ENCODE measurements around the gene SUCO. TPM values are rescaled to one million over a fixed set of nuclear protein-coding genes. Genes with fewer than 3 reads are reported as not detected.
A peak's percentile ranks its signal among the peaks of the same experiment; 100 is the strongest.

Gene SUCO
- total and polyA plus RNA-seq, 2 experiments from 2014 or later = 12.4 to 24.3 TPM

DNA sequence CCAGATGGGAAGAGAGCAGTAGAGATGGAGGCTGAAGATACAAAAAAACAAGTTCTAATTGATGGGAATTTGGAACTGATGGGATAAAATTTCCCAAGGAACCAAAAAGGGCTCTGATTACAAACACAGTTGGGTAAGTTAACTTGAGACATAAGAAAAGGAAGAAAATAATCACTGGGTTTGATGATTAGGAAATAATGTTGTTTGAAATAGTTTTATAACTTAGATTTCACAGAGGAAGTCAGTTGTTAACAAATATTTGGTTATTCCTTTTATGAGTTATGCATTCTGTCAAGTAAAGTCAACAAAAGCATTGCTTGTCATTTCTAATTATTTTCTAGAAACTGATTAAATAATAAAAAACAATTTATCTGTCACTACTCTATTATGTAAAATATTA, 20.4 kb upstream of the SUCO start:
- peaks cover 13% of the 10 kb centered on the region; the same call in 1 of the 2 replicates for H3F3A ChIP-seq (ENCODE audit: insufficient read depth)
- H3K27me3 ChIP-seq (replicated peaks; ENCODE audit: insufficient read depth) = no peaks in the 10 kb centered on the region
- no peak overlapping the region for H3K9ac ChIP-seq
- no peak overlapping the region for H2AFZ ChIP-seq
- in situ Hi-C loops (cut with MboI) = no loop called here
- no peaks in the 10 kb centered on the region for H3K9me2 ChIP-seq (ENCODE audit: insufficient read depth)
- H3K36me3 ChIP-seq (ENCODE audit: low read depth) = no peaks in the 10 kb centered on the region
- H3K9me3 ChIP-seq (ENCODE audit: low read depth) = no peaks in the 10 kb centered on the region
- H3K79me2 ChIP-seq (ENCODE audit: insufficient read depth) = no peaks in the 10 kb centered on the region
- DNase-seq = no peak
- H3K4me1 ChIP-seq (ENCODE audit: insufficient read depth) = peaks cover 12% of the 10 kb centered on the region
- no peak overlapping the region for H3K4me3 ChIP-seq
- H4K20me1 ChIP-seq (ENCODE audit: insufficient read depth) = no peaks in the 10 kb centered on the region
- no peak overlapping the region for H3K4me2 ChIP-seq (ENCODE audit: unreplicated experiment)
- TF ChIP-seq EZH2 (IDR thresholded peaks at IDR 0.05; ENCODE audit: insufficient read depth, poor library complexity, severe bottlenecking) (no peak), EZH2phosphoT487 (IDR thresholded peaks at IDR 0.05; ENCODE audit: insufficient read depth, low read depth) (no peak)
- H3K27ac ChIP-seq = no peak overlapping the region

DNA sequence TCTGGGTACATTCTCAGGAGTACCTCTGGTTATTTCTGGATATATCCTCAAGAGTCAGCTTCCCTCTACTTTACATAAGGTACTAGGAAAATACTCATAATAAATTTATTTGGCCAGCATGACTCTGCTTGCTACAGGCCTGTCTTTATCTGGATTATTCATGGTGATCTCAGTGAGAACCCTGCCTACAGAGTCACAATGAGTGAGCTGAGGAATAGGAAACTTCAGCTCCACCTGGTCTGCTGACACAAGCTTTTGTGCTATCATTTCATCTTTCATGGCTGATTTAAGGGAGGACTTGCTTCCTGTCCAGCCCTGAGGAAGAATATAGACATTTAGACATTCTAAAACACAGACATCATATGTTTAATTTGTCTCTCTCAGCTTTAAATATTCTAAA, 19.5 kb upstream of the SUCO start:
- peak; percentile 80 for DNase-seq
- H3K27ac ChIP-seq = peak overlapping the region; percentile 49
- no peak overlapping the region for H3K4me3 ChIP-seq
- no peaks in the 10 kb centered on the region for H3K36me3 ChIP-seq (ENCODE audit: low read depth)
- 0 out of 2 replicates have a peak overlapping the region, but pooled peaks have one; percentile 3 for H3K9ac ChIP-seq
- peak overlapping the region; percentile 31 for H3K4me2 ChIP-seq (ENCODE audit: unreplicated experiment)
- H3K9me3 ChIP-seq (ENCODE audit: low read depth) = no peaks in the 10 kb centered on the region
- TF ChIP-seq EZH2phosphoT487 (IDR thresholded peaks at IDR 0.05; ENCODE audit: insufficient read depth, low read depth) (no peak), EZH2 (IDR thresholded peaks at IDR 0.05; ENCODE audit: insufficient read depth, poor library complexity, severe bottlenecking) (no peak)
- peak overlapping the region; percentile 72 for H2AFZ ChIP-seq
- in situ Hi-C loops (cut with MboI) = no loop called here
- no peaks in the 10 kb centered on the region for H4K20me1 ChIP-seq (ENCODE audit: insufficient read depth)
- peaks cover 13% of the 10 kb centered on the region; the same call in 1 of the 2 replicates for H3F3A ChIP-seq (ENCODE audit: insufficient read depth)
- peaks cover 12% of the 10 kb centered on the region for H3K4me1 ChIP-seq (ENCODE audit: insufficient read depth)
- H3K27me3 ChIP-seq (replicated peaks; ENCODE audit: insufficient read depth) = no peaks in the 10 kb centered on the region
- no peaks in the 10 kb centered on the region for H3K9me2 ChIP-seq (ENCODE audit: insufficient read depth)
- H3K79me2 ChIP-seq (ENCODE audit: insufficient read depth) = no peaks in the 10 kb centered on the region

DNA sequence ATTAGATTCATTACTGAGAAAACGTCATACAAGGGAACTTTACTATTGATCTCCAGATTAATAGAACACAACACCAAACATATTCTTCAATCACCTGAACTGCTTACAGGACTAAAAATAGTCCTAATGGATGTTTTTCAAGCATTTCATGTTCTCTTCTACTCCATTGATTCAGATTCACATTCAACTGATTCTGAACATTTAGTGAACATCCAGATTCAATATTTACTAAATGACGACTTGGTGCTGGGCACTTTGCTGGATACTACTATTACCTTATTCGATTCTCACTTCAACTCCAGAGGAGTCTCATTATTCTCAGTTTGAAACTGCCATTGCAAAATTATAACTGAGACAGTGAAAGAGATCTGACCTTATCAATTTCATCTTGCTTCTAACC, 18.8 kb upstream of the SUCO start:
- no peak for DNase-seq
- peak overlapping the region; percentile 72; the same call in 1 of the 2 replicates for H2AFZ ChIP-seq
- H3K9me3 ChIP-seq (ENCODE audit: low read depth) = no peaks in the 10 kb centered on the region
- no peak overlapping the region for H3K4me3 ChIP-seq
- H3K27me3 ChIP-seq (replicated peaks; ENCODE audit: insufficient read depth) = no peaks in the 10 kb centered on the region
- H3F3A ChIP-seq (ENCODE audit: insufficient read depth) = peaks cover 13% of the 10 kb centered on the region; the same call in 1 of the 2 replicates
- H3K4me2 ChIP-seq (ENCODE audit: unreplicated experiment) = peak overlapping the region; percentile 31
- no peak for TF ChIP-seq EZH2 (IDR thresholded peaks at IDR 0.05; ENCODE audit: insufficient read depth, poor library complexity, severe bottlenecking)
- no peaks in the 10 kb centered on the region for H4K20me1 ChIP-seq (ENCODE audit: insufficient read depth)
- H3K9me2 ChIP-seq (ENCODE audit: insufficient read depth) = no peaks in the 10 kb centered on the region
- no peak overlapping the region for H3K9ac ChIP-seq
- in situ Hi-C loops (cut with MboI) = no loop called here
- peak overlapping the region; percentile 49; the same call in 1 of the 2 replicates for H3K27ac ChIP-seq
- H3K4me1 ChIP-seq (ENCODE audit: insufficient read depth) = peaks cover 12% of the 10 kb centered on the region
- H3K79me2 ChIP-seq (ENCODE audit: insufficient read depth) = no peaks in the 10 kb centered on the region
- 68 to 73% methylated on average over 3 of the region's 3 CpGs for WGBS, 2 experiments (ENCODE audit: low coverage in 1 of 2, low lambda C conversion rate in 2 of 2, missing lambda C conversion rate in 2 of 2)
- H3K36me3 ChIP-seq (ENCODE audit: low read depth) = no peaks in the 10 kb centered on the region

DNA sequence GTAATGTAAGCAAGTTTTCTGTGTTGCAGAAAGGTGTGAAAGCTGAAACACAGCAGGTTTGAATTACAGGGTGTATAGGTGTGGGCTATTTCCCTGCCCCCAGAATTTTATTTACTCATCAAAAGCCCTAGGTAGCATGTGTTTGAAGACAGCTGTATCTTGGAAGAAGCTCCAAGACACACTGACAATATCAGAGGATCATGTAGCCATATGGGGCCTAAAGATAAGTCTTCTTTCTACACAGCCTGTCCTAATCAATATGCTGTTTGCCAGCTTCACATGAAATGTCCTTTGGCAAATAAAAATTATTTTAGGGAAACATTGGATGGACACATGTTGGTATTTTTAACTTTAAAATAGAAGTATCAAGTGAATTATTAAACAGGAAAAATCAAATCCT, 17.5 kb upstream of the SUCO start:
- H3K9me2 ChIP-seq (ENCODE audit: insufficient read depth) = no peaks in the 10 kb centered on the region

DNA sequence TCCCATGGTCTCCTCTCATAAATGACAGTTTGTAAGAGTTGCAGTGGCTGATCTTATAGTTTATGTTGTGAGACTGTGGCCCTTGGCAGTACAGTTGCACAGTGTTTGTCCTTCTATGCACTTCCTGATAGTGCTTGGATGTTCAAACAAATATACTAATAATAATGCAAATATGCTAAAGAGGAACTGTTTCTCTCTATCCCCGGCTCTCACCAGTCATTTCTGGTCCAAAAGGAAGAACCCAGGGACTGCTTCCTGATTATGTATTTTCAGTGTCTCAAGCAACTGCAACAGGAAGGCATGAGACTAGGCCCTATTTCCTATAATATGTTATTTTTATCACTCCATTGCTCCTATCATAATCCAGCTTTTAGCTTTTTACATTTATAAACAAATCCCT, 17.0 kb upstream of the SUCO start:
- Histone ChIP-seq H3K36me3 (ENCODE audit: low read depth) (no peaks in the 10 kb centered on the region), H3K9me3 (ENCODE audit: low read depth) (no peaks in the 10 kb centered on the region), H3K4me2 (ENCODE audit: unreplicated experiment) (no peak overlapping the region), H4K20me1 (ENCODE audit: insufficient read depth) (no peaks in the 10 kb centered on the region), H3K79me2 (ENCODE audit: insufficient read depth) (no peaks in the 10 kb centered on the region), H3K4me3 (no peak overlapping the region), H3K27me3 (replicated peaks; ENCODE audit: insufficient read depth) (no peaks in the 10 kb centered on the region), H3K27ac (no peak overlapping the region), H3K4me1 (ENCODE audit: insufficient read depth) (peaks cover 12% of the 10 kb centered on the region), H2AFZ (no peak overlapping the region), H3K9ac (no peak overlapping the region), H3K9me2 (ENCODE audit: insufficient read depth) (no peaks in the 10 kb centered on the region), H3F3A (ENCODE audit: insufficient read depth) (peaks cover 13% of the 10 kb centered on the region; the same call in 1 of the 2 replicates)
- in situ Hi-C loops (cut with MboI) = no loop called here
- DNase-seq = no peak
- 38 to 43% methylated on average over 1 of the region's 1 CpG for WGBS, 2 experiments (ENCODE audit: low coverage in 1 of 2, low lambda C conversion rate in 2 of 2, missing lambda C conversion rate in 2 of 2)
- TF ChIP-seq EZH2phosphoT487 (IDR thresholded peaks at IDR 0.05; ENCODE audit: insufficient read depth, low read depth) = no peak
- TF ChIP-seq EZH2 (IDR thresholded peaks at IDR 0.05; ENCODE audit: insufficient read depth, poor library complexity, severe bottlenecking) = no peak

More for the DNA sequence above, 17.5 kb upstream of the SUCO start:
- Histone ChIP-seq H4K20me1 (ENCODE audit: insufficient read depth) (no peaks in the 10 kb centered on the region), H3K4me2 (ENCODE audit: unreplicated experiment) (no peak overlapping the region), H3F3A (ENCODE audit: insufficient read depth) (peaks cover 13% of the 10 kb centered on the region; the same call in 1 of the 2 replicates), H3K9ac (no peak overlapping the region), H3K27me3 (replicated peaks; ENCODE audit: insufficient read depth) (no peaks in the 10 kb centered on the region), H3K9me3 (ENCODE audit: low read depth) (no peaks in the 10 kb centered on the region), H3K36me3 (ENCODE audit: low read depth) (no peaks in the 10 kb centered on the region), H3K79me2 (ENCODE audit: insufficient read depth) (no peaks in the 10 kb centered on the region), H3K27ac (no peak overlapping the region), H2AFZ (no peak overlapping the region), H3K4me3 (no peak overlapping the region), H3K4me1 (ENCODE audit: insufficient read depth) (peaks cover 12% of the 10 kb centered on the region)
- DNase-seq = no peak
- no peak for TF ChIP-seq EZH2phosphoT487 (IDR thresholded peaks at IDR 0.05; ENCODE audit: insufficient read depth, low read depth)
- no peak for TF ChIP-seq EZH2 (IDR thresholded peaks at IDR 0.05; ENCODE audit: insufficient read depth, poor library complexity, severe bottlenecking)
- in situ Hi-C loops (cut with MboI) = no loop called here
